Embryonic facial prominence (tissue), 1 donor: ENCODE results near the gene LRRC41.
"Not testable (repeated sequence)": the region's sequence is repeated elsewhere in the genome, so short reads cannot be mapped to it uniquely, and the experiment has no call there.

Experiments used
- DNase-seq: peaks from one replicate; pipeline ENCODE4 v3.0.0-alpha.2; 2016; ENCODE audit errors: extremely low spot score

The LRRC41 gene

GRCh38 chr1:46244656-46245371 is 58.6 kb downstream of the LRRC41 start:
- no peak for DNase-seq

- not testable (repeated sequence) for DNase-seq
Observed at GRCh38 chr1:46243831-46244230, 59.6 kb downstream of the LRRC41 start.

DNA sequence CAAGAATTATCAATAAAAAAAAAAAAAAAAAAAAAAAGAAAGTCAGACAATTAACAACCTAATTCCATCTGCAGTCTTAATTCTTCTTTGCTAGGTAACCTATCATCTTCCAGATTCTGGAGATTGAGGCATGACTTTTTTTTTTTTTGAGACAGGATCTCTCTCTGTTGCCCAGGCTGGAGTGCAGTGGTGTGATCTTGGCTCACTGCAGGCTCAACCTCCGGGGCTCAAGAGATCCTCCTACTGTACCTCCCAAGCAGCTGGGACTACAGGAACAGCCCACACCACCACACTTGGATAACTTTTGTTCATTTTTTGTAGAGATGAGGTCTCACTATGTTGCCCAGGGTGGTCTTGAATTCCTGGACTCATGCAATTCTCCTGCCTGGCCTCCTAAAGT is 60.5 kb downstream of the LRRC41 start:
- no peak for DNase-seq

GRCh38 chr1:46241733-46242132 is 61.7 kb downstream of the LRRC41 start:
- not testable (repeated sequence) for DNase-seq

- DNase-seq: not testable (repeated sequence)
Observed at GRCh38 chr1:46238865-46239264, 64.6 kb downstream of the LRRC41 start.

- DNase-seq: no peak
Observed at GRCh38 chr1:46236882-46237281, 66.5 kb downstream of the LRRC41 start.

GRCh38 chr1:46231231-46231630 is 72.2 kb downstream of the LRRC41 start:
- not testable (repeated sequence) for DNase-seq
